Bronchial epithelial cell (primary cell): Measurements from ENCODE around the gene C1QTNF7. TPM values are rescaled to one million over a fixed set of nuclear protein-coding genes. Genes with fewer than 3 reads are reported as not detected.

Experiments
- DNase-seq: peaks from one replicate; pipeline ENCODE4 v3.0.0-alpha.2; 2010; ENCODE audit warnings: low read depth
- FAIRE-seq: peaks from 2 replicates; lab custom pipeline; 2011; peaks lifted over from hg19 to GRCh38; lab: Jason Lieb, UNC
- H3K27me3 ChIP-seq: 2 replicates; pipeline ENCODE4 v1.5.1; 2011; ENCODE audit warnings: low read length; ENCODE audit not compliant: control insufficient read depth, insufficient read depth
- H3K36me3 ChIP-seq: 2 replicates; pipeline ENCODE4 v1.5.1; 2011; ENCODE audit warnings: low read length; ENCODE audit not compliant: control insufficient read depth, insufficient read depth
- H3K4me3 ChIP-seq: 2 replicates; pipeline ENCODE4 v1.5.1; 2011; ENCODE audit warnings: mild to moderate bottlenecking, low read depth, low read length, control low read depth
- total RNA-seq: library from RNA; depleted of rRNA; stranded (reverse); fragments of >200 nt; gene quantifications from 2 replicates; pipeline ENCODE4 v1.2.1, GENCODE V29; 2014
- TF ChIP-seq, protein P1 (sequence below): IDR thresholded peaks from 2 replicates; pipeline ENCODE4 v1.5.1; 2011; ENCODE audit warnings: mild to moderate bottlenecking, moderate library complexity, low read length, control low read depth, inconsistent platforms; ENCODE audit not compliant: insufficient read depth, severe bottlenecking

The C1QTNF7 gene
- total RNA-seq, 1 donor from 2014 or later: not detected

GRCh38 chr4:15488658-15489470 lies 61.0 kb downstream of the C1QTNF7 start:
- FAIRE-seq: peak; percentile 96
- no peak for DNase-seq
- Histone ChIP-seq H3K27me3 (no peaks in the 10 kb centered on the region), H3K36me3 (no peaks in the 10 kb centered on the region), H3K4me3 (no peak overlapping the region)
- TF ChIP-seq, protein P1, sequence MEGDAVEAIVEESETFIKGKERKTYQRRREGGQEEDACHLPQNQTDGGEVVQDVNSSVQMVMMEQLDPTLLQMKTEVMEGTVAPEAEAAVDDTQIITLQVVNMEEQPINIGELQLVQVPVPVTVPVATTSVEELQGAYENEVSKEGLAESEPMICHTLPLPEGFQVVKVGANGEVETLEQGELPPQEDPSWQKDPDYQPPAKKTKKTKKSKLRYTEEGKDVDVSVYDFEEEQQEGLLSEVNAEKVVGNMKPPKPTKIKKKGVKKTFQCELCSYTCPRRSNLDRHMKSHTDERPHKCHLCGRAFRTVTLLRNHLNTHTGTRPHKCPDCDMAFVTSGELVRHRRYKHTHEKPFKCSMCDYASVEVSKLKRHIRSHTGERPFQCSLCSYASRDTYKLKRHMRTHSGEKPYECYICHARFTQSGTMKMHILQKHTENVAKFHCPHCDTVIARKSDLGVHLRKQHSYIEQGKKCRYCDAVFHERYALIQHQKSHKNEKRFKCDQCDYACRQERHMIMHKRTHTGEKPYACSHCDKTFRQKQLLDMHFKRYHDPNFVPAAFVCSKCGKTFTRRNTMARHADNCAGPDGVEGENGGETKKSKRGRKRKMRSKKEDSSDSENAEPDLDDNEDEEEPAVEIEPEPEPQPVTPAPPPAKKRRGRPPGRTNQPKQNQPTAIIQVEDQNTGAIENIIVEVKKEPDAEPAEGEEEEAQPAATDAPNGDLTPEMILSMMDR: no peak

DNA sequence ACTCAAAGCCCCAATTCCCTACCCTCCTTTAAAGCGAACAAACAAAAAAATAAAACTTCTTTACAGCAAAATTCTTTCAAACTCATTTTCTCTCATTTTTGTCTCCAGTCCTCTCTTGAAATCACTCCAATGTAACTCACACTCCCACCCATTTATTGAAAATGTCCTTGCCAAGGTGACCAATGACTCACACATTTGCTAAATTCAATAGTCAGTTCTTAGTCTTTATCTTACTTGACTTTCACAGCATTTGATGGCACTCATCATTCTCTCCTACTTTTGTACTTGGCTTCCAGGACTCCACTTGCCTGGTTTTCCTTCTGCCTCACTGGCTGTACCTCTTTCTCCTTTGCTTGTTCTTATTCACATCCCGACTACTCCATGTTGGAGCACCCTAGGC lies 61.7 kb downstream of the C1QTNF7 start:
- TF ChIP-seq, protein P1: no peak
- Histone ChIP-seq H3K4me3 (no peak overlapping the region), H3K36me3 (no peaks in the 10 kb centered on the region), H3K27me3 (no peaks in the 10 kb centered on the region)
- no peak for FAIRE-seq
- DNase-seq: no peak

DNA sequence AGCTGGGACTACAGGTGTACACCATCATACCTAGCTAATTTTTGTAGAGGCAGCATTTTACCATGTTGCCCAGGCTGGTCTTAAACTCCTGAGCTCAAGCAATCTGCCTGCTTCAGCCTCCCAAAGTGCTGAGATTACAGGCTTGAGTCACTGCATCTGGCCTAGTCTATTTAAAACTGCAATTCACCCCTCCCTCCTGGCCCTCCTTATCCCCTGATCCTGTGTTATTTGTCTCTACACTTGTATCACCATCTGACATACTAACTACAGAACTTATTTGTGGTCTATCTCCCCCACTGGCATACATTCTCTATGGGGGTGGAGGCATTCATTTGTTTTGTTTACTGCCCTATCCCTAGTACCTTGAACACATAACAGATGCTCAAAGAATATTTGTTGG lies 65.6 kb downstream of the C1QTNF7 start:
- Histone ChIP-seq H3K4me3 (no peak overlapping the region), H3K36me3 (no peaks in the 10 kb centered on the region), H3K27me3 (no peaks in the 10 kb centered on the region)
- no peak for FAIRE-seq
- no peak for DNase-seq
- TF ChIP-seq, protein P1: no peak

DNA sequence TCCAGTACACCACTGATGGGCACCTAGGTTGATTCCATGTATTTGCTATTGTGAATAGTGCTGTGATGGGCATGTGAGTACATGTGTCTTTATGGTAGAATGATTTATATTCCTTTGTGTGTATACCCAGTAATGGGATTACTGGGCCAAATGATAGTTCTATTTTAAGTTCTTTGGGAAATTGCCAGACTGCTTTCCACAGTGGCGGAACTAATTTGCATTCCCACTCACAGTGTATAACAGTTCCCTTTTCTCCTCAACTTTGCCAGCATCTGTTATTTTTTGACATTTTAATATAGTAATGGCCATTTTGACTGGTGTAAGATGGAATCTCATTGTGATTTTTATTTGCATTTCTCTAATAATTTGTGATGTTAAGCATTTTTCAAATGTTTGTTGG lies 67.8 kb downstream of the C1QTNF7 start:
- Histone ChIP-seq H3K27me3 (no peaks in the 10 kb centered on the region), H3K4me3 (no peak overlapping the region), H3K36me3 (no peaks in the 10 kb centered on the region)
- FAIRE-seq (no peak), DNase-seq (no peak)
- TF ChIP-seq, protein P1: no peak

Other genes with a start within 250 kb of the C1QTNF7 start
- gene CC2D2A, start 41.8 kb downstream of the C1QTNF7 start, total RNA-seq: 5.5 and 5.8 TPM in 2 replicates
- 102 and 109 TPM in 2 replicates for gene FBXL5, start 227.3 kb downstream of the C1QTNF7 start, total RNA-seq